Spleen (tissue), 7 donors: ENCODE results near the gene TNS1.

Source experiments
- CTCF ChIP-seq, 11 experiments: fragments of 200-600 bp in 7 of 11; fragments of 450-650 bp in 4 of 11; sonication (generic) in 4 of 11; IDR thresholded peaks in 8 of 11; conservative IDR thresholded peaks in 3 of 11; 1 replicate in 7 of 11; 2 replicates in 4 of 11; pipeline versions ENCODE4 v1.4.0 to v1.8.0; 2016 to 2021; ENCODE audit warnings: antibody characterized with exemption in 11 of 11, inconsistent platforms in 4 of 11, mild to moderate bottlenecking in 1 of 11
- POLR2A ChIP-seq, 3 donors: fragments of 450-650 bp; IDR thresholded peaks; one replicate each; pipeline ENCODE4 v1.5.1; 2017; ENCODE audit warnings: antibody characterized with exemption in 3 of 3, mild to moderate bottlenecking in 1 of 3
- POLR2AphosphoS5 ChIP-seq, 3 donors: sonication (generic); formaldehyde crosslinking; IDR thresholded peaks; one replicate each; pipeline ENCODE4 v1.5.1; 2017; ENCODE audit warnings: antibody characterized with exemption in 3 of 3
- donor health status: DM: no; HTN: no; CAD: no; lungs with moderate emphysema.
- donor health status: DM: no; HTN: no; CAD: no.
- donor health status: DM: no; HTN: no; CAD: no.

- TF ChIP-seq CTCF (IDR thresholded peaks at IDR 0.05 in 8 of 11, conservative IDR thresholded peaks at IDR 0.05 in 3 of 11) = peak in 1 of 11 experiments; percentile 10
- no peak for TF ChIP-seq POLR2A (IDR thresholded peaks at IDR 0.05)
- TF ChIP-seq POLR2AphosphoS5 (IDR thresholded peaks at IDR 0.05) = peak in 1 of 3 donors; percentile 10
These were observed 84.3 kb downstream of the TNS1 start for GRCh38 chr2:217918308-217919024.
